ENCODE data around the gene RYR1.

DNA sequence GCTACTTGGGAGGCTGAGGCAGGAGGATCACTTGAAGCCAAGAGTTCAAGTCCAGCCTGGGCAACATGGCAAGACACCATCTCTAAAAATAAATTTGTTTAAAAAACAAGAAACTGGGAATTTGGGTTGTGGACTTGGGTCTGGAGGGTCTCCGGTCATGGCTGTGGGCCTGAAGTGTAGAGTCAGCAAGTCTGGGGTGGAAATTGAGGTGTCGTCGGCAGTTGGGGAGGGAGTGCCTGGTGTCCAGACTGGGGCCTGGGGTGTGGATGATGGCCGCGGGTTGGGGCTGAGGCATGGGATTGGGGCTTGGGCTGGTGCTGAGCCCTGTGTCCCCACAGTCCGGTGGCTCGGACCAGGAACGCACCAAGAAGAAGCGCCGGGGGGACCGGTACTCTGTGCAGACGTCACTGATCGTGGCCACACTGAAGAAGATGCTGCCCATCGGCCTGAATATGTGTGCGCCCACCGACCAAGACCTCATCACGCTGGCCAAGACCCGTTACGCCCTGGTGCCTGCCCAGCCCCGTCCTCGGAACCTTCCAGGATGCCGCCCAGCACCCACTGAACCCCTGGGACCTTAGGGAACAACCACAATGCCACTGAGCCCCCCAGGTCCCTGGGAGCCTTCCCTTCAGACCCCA, 91.6 kb downstream of the RYR1 start:
- TF ChIP-seq, protein P1, sequence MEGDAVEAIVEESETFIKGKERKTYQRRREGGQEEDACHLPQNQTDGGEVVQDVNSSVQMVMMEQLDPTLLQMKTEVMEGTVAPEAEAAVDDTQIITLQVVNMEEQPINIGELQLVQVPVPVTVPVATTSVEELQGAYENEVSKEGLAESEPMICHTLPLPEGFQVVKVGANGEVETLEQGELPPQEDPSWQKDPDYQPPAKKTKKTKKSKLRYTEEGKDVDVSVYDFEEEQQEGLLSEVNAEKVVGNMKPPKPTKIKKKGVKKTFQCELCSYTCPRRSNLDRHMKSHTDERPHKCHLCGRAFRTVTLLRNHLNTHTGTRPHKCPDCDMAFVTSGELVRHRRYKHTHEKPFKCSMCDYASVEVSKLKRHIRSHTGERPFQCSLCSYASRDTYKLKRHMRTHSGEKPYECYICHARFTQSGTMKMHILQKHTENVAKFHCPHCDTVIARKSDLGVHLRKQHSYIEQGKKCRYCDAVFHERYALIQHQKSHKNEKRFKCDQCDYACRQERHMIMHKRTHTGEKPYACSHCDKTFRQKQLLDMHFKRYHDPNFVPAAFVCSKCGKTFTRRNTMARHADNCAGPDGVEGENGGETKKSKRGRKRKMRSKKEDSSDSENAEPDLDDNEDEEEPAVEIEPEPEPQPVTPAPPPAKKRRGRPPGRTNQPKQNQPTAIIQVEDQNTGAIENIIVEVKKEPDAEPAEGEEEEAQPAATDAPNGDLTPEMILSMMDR (CRISPR knock-in tag; IDR thresholded peaks at IDR 0.05), result no peak
- TF ChIP-seq, protein P2, sequence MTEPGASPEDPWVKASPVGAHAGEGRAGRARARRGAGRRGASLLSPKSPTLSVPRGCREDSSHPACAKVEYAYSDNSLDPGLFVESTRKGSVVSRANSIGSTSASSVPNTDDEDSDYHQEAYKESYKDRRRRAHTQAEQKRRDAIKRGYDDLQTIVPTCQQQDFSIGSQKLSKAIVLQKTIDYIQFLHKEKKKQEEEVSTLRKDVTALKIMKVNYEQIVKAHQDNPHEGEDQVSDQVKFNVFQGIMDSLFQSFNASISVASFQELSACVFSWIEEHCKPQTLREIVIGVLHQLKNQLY (CRISPR knock-in tag; IDR thresholded peaks at IDR 0.05), result no peak
- TF ChIP-seq, protein P3, sequence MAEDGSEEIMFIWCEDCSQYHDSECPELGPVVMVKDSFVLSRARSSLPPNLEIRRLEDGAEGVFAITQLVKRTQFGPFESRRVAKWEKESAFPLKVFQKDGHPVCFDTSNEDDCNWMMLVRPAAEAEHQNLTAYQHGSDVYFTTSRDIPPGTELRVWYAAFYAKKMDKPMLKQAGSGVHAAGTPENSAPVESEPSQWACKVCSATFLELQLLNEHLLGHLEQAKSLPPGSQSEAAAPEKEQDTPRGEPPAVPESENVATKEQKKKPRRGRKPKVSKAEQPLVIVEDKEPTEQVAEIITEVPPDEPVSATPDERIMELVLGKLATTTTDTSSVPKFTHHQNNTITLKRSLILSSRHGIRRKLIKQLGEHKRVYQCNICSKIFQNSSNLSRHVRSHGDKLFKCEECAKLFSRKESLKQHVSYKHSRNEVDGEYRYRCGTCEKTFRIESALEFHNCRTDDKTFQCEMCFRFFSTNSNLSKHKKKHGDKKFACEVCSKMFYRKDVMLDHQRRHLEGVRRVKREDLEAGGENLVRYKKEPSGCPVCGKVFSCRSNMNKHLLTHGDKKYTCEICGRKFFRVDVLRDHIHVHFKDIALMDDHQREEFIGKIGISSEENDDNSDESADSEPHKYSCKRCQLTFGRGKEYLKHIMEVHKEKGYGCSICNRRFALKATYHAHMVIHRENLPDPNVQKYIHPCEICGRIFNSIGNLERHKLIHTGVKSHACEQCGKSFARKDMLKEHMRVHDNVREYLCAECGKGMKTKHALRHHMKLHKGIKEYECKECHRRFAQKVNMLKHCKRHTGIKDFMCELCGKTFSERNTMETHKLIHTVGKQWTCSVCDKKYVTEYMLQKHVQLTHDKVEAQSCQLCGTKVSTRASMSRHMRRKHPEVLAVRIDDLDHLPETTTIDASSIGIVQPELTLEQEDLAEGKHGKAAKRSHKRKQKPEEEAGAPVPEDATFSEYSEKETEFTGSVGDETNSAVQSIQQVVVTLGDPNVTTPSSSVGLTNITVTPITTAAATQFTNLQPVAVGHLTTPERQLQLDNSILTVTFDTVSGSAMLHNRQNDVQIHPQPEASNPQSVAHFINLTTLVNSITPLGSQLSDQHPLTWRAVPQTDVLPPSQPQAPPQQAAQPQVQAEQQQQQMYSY (CRISPR knock-in tag; IDR thresholded peaks at IDR 0.05), result no peak
- TF ChIP-seq MYNN (CRISPR knock-in tag; IDR thresholded peaks at IDR 0.05; ENCODE audit: low read depth) (no peak), TARDBP (CRISPR knock-in tag; IDR thresholded peaks at IDR 0.05) (no peak), POLR2A (IDR thresholded peaks at IDR 0.05; ENCODE audit: insufficient read depth in 1 of 2, low read depth in 2 of 2, low read length in 2 of 2) (no peak), CBFB (CRISPR knock-in tag; IDR thresholded peaks at IDR 0.05) (no peak), MAFK (conservative IDR thresholded peaks at IDR 0.05 in 1 of 2, IDR thresholded peaks at IDR 0.05 in 1 of 2; ENCODE audit: low read length in 2 of 2) (no peak), POLR2AphosphoS5 (IDR thresholded peaks at IDR 0.05; ENCODE audit: low read depth, low read length) (no peak)
- TF ChIP-seq, protein P4, sequence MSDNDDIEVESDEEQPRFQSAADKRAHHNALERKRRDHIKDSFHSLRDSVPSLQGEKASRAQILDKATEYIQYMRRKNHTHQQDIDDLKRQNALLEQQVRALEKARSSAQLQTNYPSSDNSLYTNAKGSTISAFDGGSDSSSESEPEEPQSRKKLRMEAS (IDR thresholded peaks at IDR 0.05), result no peak
- TF ChIP-seq, protein P5, sequence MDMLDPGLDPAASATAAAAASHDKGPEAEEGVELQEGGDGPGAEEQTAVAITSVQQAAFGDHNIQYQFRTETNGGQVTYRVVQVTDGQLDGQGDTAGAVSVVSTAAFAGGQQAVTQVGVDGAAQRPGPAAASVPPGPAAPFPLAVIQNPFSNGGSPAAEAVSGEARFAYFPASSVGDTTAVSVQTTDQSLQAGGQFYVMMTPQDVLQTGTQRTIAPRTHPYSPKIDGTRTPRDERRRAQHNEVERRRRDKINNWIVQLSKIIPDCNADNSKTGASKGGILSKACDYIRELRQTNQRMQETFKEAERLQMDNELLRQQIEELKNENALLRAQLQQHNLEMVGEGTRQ (IDR thresholded peaks at IDR 0.05; ENCODE audit: low read depth, low read length), result no peak
- TF ChIP-seq, protein P5 (CRISPR knock-in tag; IDR thresholded peaks at IDR 0.05; ENCODE audit: borderline replicate concordance), result no peak
